HG03045 (cell line): ENCODE measurements around the gene ANKS1B.

Experiments
- ATAC-seq: cut with Tn5 transposase; IDR thresholded peaks from one replicate; pipeline ENCODE4 v1.9.1; 2021; ENCODE audit warnings: mild to moderate bottlenecking, moderate library complexity; ENCODE audit not compliant: unreplicated experiment

Gene ANKS1B

DNA sequence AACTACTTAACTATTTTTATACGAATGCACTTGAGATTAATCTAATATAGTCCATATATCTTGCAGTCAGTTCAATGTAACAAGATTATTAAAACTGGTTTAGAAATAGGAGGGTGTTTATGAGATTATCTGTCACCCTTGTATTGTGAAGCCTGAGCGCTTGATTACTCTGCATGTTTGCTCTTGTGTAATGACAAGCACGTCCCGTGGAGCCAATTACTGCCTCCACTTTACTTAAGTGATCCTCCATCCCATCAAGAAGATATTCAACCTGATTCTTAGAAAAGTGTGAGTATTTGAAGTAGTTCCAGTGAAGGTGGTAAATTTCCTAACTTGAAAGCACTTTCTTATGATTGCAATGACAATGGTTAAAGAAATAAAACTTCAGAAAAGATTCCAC, 752.4 kb downstream of the ANKS1B start:
- no peak for ATAC-seq

DNA sequence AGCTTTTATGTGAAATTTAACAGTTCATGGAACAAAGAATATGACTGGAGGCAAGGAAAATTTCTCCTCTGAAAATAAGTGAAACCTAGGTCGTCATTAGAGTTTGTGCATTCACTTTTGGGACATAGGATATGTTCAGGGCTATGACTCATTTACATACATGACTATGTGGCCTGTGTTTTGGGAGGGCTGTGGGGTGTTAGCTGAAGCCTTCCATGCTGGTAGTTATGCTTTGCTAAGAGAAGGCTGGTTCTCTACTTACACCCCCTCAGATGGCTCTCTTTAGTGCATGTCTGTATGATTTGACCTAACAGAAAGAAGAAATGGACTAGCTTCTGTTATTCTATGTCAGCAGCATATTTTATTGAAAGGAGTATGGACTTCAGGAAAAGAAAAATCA, 753.7 kb downstream of the ANKS1B start:
- ATAC-seq = no peak

DNA sequence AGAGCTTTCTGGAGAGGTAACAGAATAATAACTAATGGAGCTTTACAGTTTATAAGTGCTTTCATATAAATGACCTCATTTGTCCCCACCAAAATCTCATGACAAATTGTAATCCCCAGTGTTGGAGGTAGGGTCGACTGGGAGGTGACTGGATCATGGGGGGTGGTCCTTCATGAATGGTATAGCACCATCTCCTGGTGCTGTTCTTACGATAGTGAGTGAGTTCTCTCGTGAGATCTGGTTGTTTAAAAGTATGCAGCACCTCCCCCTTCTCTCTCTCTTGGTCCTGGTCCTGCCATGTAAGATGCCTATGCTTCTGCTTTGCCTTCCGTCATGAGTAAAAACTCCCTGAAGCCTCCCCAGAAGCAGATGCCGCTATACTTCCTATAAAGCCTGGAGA, 760.5 kb downstream of the ANKS1B start:
- no peak for ATAC-seq

DNA sequence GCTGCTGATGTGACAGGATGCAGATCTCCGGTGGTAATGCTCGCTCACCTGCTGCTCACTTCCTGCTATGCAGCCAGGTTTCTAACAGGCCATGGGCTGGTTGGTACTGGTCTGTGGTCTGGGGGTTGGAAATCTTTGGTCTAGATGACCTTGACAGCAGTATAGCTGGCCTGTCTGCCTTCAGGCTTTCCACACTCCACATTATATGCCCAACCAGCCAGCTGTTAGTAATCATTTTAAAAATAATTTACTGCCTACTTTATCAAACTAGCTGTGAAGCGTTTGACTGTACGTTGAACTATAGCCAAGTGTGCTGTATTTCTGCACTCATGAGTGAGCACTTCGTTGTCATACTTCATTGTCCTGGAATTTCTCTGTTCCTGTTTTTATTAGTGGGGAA, 761.2 kb downstream of the ANKS1B start:
- no peak for ATAC-seq

DNA sequence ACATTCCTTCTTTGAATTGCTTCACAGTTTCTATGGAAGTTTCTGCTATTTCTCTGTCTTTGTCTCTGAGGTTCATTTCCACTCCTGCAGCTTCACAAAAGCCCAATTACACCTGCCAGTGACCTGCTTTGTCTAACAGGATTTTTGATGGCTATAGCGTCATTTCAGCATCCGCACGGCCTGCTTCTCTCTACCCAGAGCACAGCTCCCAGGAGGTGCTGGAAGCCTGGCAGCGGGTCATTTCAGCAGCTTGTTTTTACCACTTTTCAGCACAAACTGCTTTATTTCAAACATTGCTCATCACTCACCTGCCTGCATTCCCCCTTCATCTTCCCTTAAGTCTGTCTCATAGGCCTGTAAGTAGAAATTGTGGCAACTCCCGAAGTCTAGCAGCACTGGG, 771.7 kb downstream of the ANKS1B start:
- no peak for ATAC-seq

DNA sequence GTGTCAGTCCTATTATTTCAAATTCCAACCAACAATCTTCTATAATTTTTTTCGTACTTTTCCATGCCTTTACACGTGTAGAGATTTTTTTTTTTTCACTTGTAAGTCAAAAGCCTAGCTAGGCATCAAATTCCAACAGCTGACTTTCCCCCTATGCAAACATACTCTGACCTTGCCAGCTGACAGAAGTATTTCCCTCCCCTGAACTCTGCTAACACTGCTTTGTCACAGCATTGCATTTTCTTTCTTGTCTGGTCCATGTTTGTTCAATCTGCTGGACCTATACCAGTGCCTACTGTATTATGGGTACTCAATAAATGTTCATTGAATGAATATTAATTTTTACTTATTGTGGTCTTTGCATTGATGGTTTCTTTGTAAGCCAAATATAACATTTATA, 772.5 kb downstream of the ANKS1B start:
- ATAC-seq = no peak

DNA sequence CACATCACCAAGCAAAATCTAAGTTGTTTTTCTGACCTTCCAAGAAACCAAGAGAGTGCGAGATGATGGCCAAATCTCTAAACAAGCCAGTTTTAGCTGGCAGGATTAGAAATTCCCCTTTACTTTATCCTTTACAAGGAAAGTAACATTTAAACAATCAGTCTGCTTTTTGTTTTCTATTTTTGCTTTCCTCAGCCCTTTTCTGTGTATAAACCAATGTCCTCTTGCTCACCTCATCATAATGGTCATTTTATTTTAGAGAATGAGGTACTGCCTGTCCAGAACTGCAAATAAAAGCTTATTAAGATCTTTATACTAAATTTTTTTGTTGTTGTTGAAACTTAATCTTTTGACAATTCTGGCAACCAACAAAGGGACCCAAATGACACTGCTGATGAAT, 779.6 kb downstream of the ANKS1B start:
- ATAC-seq = no peak

DNA sequence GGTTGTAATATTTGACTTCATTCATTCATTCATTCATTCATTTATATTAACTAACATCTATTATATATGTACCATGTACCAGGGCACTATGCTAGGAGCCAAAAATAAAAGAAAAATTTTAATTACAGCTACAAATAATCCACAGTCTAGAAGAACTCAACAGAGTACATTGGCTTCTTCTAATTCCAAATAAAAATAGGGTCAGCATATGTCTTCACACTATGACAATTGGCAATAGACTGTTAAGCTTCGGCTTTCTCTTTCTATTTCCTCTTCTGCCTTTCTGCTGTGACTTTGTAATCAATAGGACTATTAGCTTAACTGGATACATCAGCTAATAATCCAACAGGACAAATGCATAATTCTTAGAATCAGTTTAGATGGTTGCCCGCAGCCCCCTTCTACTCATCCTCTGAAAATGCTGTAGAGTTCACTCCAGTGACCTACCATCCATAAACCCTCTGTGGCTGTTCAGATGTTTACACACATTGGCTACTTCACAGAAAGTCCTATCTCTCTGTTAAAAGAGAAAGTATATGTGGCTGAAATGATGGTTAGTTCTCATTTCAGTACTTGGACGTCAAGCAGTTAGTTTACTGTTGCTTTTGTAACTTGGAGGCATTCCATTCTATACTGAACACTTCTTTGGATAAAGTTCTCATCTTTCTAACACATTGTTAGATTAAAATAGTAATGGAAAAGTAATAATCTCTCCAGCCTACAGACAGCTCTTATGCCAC, 782.7 kb downstream of the ANKS1B start:
- ATAC-seq = no peak

DNA sequence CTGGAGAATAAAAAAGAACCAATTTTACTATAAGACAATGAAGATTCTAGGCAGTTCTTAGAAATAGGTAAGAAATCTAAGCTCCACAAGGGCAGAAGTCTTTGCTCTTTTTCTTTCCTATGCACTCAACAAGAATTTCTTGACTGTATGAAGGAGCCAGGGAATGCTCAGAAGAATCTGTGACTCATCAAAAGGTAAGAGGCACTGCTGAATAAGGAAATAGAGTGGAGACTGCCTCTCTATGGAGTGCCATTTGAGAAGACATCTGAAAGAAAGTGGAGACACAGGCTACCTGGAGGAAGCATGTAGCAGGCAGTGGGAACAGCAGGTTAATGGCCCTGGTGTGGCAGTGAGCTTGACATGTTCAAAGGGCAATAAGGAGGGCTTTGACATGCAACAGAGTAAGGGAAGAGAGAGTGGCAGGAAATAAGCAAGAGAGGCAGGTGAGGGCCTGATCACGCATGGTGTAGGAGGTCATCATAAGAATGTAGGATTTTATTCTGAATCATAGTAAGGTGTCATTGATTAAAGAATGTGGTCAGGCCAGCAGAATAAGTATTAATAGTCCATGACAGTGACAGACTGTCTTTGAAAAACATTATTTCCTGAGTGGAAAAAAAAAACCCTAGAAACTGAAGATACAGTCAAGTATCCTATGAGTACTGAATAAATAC, 783.9 kb downstream of the ANKS1B start:
- no peak for ATAC-seq

DNA sequence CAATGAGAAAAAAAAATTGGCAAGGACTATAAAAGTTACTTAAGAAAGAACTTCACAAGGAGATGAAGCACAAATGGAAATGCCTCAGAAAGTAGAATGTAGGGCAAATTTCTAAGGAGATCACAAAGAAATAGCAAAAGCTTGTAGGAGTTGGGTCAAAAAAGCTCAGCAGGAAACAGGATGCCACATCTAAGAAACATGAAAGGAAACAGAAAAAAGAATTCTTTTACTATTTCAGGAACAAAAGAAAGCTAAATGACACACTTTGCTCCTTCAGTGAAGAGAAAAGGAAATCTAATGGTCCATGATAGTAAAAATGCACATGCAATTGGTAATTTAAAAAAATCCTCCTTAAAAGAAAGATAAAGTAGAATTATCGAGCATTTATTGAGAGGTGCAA, 789.3 kb downstream of the ANKS1B start:
- no peak for ATAC-seq

DNA sequence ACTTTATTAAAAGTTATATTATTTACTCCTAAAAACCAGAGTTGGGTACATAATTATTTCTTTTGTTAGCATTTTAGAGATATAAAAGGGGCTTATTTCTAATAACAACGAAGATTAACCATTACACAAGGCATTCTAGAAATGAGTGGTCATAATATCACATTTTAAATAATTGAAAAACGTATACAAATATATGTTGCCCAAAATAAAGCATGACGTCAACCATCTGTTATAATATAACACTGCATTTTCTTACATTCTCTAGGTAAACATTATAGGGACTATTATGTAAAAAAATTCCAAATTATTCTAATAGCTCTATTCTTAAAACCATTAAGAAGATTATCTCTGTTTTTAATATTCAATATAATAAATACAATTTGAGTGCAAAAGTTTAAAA, 792.2 kb downstream of the ANKS1B start:
- no peak for ATAC-seq

DNA sequence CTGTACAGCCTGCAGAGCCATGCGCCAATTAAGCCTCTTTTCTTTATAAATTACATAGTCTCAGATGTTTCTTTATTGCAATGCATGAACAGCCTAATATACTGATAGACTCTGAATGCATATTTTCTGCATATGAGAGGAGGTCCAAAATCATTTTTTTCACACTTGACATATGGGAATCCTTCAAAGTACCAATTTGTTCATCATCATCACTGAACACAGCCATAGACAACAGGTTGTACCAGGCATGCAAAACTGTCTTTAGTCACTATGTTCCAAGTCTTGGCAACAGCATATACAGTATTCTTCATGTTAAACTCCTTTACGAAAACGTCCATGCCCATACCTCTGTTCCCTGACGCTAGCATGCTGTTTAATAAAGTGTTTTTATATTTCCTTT, 807.9 kb downstream of the ANKS1B start:
- no peak for ATAC-seq

DNA sequence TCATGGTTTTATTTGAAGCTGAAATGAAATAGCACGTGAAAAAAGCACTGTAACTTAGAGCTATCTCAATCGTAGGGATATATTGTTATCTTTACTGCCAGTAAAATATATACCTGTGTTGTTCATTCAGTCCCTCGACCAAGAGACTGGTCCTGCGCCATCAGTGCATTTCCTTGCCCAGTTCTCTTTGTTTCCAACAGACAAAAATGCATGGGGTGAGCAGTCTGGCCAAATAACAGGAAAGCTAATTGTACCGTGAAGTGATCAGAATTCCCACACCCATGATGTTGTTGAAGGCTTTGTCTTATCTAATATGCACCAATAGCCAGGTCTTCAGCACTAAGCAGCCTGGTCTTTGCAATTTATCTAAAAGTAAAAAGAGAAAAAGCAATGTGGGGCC, 814.3 kb downstream of the ANKS1B start:
- ATAC-seq = no peak

DNA sequence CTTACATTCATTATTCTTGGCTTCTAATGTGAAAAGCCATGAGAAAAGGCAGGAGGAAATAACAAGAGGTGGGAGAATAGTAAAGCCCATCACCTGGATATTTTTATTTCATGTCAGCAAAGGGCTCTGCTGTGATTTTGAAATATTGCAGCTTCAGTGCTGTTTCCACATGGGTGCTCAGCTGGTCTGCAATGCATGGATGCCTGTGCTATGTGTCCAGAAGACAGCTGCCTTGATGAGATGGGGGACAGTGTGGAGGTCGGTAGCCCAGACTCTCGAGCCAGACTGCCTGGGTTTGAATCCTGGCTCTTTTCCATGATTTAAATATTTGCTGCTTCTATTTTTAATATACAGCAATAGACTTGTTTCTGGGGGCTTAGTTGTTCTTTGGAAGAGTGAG, 814.7 kb downstream of the ANKS1B start:
- ATAC-seq = no peak

DNA sequence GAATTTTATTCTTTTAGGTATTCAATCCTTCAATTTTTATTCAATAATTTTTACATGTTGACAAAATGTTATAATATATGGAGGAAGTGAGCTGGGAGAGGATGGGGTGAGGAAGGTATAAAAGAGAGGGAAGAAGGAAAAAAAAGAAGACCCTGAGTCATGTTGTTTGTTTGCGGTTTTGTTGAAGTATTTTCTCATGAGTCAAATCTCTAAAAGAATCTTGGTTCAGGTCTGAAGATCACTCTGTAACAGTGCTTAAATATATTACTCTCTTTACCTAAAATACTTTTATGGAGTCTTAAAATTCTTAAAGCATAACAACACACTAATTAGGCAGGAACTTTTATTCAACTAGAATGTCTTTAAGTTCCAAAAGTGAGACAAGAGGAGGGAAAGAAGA, 826.8 kb downstream of the ANKS1B start:
- no peak for ATAC-seq

DNA sequence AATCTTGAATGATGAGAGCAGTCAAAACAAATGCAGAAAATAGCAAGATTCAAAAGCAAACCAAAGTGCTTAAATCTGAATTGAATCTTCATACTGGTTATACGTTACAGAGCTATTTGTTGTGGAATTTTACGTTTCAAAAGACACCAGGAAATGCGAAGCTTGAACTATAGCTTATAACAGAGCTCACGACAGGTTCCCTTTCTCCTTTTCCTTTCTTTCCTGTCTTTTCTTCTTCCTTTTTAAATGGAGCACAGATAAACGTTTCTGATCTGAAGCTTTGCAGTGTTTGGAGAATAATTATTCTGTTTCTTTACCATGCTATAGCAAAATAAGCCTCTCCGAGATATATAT, 829.8 kb downstream of the ANKS1B start:
- ATAC-seq = no peak

DNA sequence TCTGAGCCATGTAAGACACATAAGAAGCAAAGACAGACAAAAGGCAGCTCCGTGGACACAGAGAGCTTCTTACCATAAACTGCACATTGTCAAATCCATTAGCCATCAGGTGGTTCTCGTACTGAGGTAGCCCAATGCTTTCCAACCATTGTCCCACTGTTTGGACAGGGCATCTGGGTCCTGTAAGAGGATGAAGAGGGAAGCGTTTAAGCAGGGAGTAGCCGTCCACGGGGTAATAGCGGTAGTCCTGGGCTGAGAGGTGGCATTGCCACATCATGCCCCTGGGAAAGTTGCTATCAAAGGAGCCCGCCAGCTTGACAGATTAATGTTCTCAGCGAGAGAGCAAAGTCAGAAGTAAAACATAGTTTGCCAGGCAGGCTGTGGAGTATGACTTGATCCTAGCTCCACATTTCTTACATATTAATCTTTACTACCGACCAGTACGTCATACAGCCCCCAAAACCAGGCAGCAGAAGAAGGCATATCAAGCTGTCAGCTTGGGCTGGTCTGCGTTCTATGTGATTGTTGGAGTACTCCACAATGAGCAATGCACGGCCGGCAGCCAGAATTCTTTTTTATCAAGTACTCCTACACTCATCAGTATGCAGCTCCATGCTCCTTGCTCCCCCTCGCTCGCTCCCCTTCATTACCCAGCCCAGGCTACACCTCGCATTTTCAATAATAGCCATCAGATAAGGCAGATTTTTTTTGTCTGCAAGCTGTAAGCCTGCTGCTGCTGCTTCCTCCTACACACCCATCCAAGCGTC, 830.3 kb downstream of the ANKS1B start:
- no peak for ATAC-seq

DNA sequence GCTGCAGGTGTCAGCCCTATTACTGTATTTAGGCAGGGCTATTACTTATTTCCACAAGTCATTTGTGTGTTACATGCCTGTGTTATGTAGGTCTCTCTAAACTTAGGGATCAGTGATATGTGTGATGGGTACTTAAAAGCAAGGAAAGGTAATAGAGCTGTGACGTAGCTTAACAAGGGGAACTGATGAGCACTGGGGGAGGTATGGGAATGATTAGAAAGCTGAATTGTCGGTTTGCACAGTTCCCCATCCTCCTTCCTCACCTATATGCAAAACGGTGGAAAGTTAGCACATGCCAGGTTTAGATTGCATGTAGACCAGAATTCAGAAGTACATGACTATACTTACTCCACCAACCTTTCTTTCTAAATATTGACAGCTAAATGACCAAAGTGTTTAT, 831.4 kb downstream of the ANKS1B start:
- ATAC-seq = no peak

DNA sequence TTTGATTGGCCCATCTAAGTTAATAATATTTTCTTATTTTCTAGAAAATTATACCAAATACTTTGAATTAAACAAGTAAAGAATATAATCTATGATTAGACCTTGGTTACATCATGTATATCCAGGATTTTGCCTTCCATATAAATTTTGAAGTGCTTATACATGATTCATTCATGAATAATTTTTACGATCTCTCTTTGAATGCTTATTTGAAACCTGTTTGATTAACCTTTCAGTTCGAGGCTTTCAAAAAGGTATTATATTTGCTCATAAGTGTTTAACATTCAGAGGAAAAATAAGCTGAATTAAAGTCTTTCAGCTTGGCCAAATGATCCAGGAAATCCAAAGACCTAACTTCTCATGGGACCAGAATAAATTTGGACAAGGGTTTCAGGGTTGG, 832.4 kb downstream of the ANKS1B start:
- no peak for ATAC-seq

DNA sequence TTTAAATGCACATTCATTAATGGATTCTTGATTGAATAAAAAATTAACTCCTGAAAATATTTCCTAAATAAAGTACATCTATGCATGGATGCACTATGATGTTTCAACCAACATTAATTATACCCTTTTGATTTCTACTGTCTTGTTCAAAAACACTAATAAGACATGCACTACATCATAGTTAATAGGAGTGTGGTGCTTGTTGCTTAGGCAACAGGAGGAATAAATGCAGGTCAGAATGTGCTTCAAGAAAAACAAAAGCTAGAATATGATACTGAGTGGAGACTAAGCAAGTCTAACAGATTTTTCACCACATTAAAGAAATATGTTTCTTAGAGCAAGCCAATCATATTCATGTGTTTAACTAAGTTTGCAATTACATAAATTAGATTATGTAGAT, 833.0 kb downstream of the ANKS1B start:
- ATAC-seq = no peak

DNA sequence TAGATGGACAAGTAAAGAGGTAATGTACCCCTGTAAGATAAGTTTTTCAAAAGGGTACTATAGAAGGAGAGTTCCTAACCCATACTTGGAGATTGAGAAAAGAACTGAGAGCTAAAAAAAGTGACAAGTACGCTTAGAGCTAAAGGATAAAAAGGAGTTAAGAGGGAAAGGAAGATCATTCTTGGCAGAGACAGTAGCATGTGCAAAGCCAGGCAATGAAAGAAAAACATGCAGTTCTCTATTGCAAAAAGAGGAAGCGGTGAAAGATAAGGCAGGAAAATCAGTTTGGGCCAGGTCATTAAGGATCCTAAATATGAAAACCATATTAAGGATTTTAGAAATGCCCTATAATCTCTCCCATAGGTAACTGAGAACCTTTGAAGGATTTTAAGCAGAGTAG, 837.6 kb downstream of the ANKS1B start:
- no peak for ATAC-seq

DNA sequence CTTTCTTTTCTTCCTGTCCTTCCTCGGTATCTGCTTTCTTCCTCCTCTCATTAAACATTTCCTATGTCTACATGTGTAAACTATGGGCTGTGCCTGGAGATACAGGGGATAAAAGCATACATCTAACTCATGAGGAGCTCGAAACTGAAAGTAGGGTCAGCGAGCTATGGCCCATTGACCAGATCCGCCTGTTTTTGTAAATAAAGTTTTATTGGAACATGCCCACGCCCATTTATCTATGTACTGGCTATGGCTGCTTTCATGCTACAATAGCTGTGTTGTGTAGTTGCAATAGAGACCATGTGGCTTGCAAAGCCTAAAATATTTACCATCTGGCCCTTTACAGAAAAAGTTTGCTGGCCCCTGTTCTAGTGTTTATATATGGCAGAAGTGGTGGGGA, 838.0 kb downstream of the ANKS1B start:
- no peak for ATAC-seq
